ENCODE data around the gene INS.

The INS gene

GRCh38 chr11:2113776-2114175 is 47.2 kb downstream of the INS start:
- no peak for DNase-seq

- DNase-seq = no peak
These were observed 50.5 kb downstream of the INS start for GRCh38 chr11:2110521-2110920.

Measured in GOT3 (cell line).